ENCODE measurements around the gene PDLIM3. TPM values are rescaled to one million over a fixed set of nuclear protein-coding genes. Genes with fewer than 3 reads are reported as not detected.

Gene PDLIM3
- total and polyA plus RNA-seq, 2 experiments from 2014 or later: 8.5 to 18.0 TPM

- DNase-seq (ENCODE audit: low spot score) (no peak), ATAC-seq (no peak)
These were observed 29.0 kb upstream of the PDLIM3 start for GRCh38 chr4:185564349-185564748.

More at GRCh38 chr4:185564349-185564748, 29.0 kb upstream of the PDLIM3 start:
- Histone ChIP-seq H3K9me2 (ENCODE audit: insufficient read depth) (0 out of 2 replicates have a peak, but pooled peaks cover 7% of the 10 kb centered on the region), H3K4me3 (no peak overlapping the region), H3F3A (replicated peaks; ENCODE audit: low read depth) (no peaks in the 10 kb centered on the region), H3K36me3 (ENCODE audit: insufficient read depth) (no peaks in the 10 kb centered on the region), H3K27me3 (ENCODE audit: insufficient read depth) (no peaks in the 10 kb centered on the region), H4K20me1 (replicated peaks; ENCODE audit: insufficient read depth) (no peaks in the 10 kb centered on the region), H3K79me2 (replicated peaks; ENCODE audit: insufficient read depth) (no peaks in the 10 kb centered on the region), H3K4me2 (no peak overlapping the region), H3K27ac (ENCODE audit: low read depth) (no peak overlapping the region), H2AFZ (no peak overlapping the region), H3K4me1 (ENCODE audit: insufficient read depth) (no peaks in the 10 kb centered on the region)
- Mint-ChIP-seq H3K27ac (no peak overlapping the region), H3K4me1 (peaks cover 8% of the 10 kb centered on the region; the same call in 2 of the 3 replicates), H3K27me3 (ENCODE audit: insufficient read depth, low read depth, poor library complexity) (peaks cover 6% of the 10 kb centered on the region), H3K4me3 (no peak overlapping the region), H3K9me3 (peaks cover 15% of the 10 kb centered on the region), H3K36me3 (ENCODE audit: low read depth) (peaks cover 8% of the 10 kb centered on the region)
- TF ChIP-seq CTCF (conservative IDR thresholded peaks at IDR 0.05; ENCODE audit: low read depth in 2 of 2) (no peak), ZNF462 (CRISPR knock-in tag; IDR thresholded peaks at IDR 0.05) (no peak), EZH2 (IDR thresholded peaks at IDR 0.05; ENCODE audit: low read depth, unreplicated experiment) (no peak), EZH2phosphoT487 (IDR thresholded peaks at IDR 0.05; ENCODE audit: unreplicated experiment) (no peak), ETS1 (IDR thresholded peaks at IDR 0.05) (no peak)

All from GM23338 (cell line).